Astrocyte of the hippocampus (primary cell): Measurements from ENCODE around the gene ATOH8.
A peak's percentile ranks its signal among the peaks of the same experiment; 100 is the strongest.
"Not testable (repeated sequence)": the region's sequence is repeated elsewhere in the genome, so short reads cannot be mapped to it uniquely, and the experiment has no call there.

Experiments
- DNase-seq: peaks from one replicate; pipeline ENCODE4 v3.0.0; 2011; ENCODE audit warnings: low read depth, low spot score

ATOH8 gene

DNA sequence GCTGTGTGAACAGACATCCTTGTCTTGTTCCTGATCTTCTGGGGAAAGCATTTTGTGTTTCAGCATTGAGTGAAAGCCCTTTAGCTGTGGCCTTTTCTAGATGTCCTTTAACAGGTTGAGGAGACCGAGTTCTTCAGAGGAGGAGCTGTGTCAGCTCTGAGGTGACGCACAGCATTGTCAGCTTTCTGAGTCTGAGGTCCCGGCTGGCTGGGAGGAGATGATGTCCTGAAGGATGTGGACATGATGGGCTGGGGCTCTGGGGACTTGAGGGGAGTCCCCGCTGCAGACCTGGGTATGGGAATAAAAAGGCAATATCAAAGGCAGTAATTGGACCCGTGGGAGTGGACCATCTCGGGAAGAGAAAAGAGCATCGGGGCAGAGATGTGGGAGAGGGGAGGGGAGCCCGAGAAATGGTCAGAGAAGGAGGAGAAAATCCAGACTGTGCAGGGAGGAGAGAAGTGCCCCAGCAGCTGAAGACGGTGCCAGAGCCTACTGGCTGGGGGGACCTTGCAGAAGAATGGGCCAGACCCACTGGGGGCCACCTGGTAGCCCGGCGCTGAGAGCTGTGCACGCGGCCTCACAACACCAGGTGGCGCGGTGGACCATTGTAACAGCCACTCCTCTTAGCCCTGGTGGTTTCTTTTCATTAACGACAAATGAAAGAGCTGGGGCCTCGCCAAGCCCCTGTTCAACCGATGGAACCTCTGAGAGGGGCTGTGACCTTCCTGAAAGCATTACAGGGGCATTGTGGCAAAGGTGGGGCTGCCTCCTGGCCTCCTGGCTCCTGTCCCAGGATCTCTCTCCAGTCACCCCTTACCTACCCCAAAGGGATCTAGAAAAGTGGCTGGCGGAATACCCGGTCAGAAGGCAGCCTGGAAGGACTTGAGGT is 73.4 kb downstream of the ATOH8 start:
- DNase-seq: peak; percentile 81

DNA sequence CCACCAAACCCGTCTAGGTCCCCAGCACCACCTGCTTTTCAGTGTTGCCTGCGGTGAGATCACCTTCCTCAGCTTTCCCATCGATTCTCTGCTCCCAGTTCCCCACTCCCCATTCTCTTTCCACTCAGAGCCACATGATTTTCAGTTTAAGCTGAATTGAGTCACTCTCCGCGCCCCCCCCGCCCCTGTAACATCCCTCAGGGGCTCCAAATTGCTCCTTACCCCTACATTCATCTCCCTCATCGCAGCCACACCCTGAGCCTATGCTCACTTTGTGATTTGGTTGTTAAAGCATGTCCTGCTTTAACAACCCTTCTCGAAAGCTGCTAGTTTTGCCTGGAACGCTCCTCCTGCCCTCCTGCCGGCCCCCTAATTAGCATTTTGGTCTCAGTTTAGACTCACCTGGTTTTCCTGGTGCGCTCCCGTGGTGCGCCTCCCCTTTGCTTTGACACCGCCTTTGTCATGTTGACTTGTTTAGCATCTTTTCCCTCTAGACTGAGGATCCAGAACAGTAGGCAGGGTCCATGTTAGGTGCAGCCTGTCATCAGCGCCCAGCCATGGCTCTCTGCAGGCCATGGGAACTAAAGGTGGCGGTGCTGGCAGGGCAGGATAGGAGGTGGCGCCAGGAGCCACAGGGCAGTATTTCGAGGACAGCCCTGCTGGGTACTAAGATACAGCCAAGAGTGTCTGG is 74.2 kb downstream of the ATOH8 start:
- no peak for DNase-seq

GRCh38 chr2:85828725-85829124 is 74.9 kb downstream of the ATOH8 start:
- no peak for DNase-seq

DNA sequence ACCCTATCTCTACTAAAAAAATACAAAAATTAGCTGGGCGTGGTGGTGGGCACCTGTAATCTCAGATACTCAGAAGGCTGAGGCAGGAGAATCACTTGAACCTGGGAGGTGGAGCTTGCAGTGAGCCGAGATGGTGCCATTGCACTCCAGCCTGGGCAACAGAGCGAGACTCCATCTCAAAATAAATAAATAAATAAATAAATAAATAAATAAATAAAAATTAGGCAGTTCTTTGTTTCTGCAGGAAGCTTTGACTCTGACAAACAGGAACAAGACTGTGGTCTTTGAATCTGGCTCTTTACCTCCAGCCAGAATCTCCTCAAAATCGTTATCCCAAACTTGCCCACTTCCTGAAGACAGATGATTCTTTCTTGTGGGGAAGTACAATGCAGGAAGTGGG is 75.6 kb downstream of the ATOH8 start:
- not testable (repeated sequence) for DNase-seq

- DNase-seq: no peak
Observed at GRCh38 chr2:85830645-85831044, 76.9 kb downstream of the ATOH8 start.

DNA sequence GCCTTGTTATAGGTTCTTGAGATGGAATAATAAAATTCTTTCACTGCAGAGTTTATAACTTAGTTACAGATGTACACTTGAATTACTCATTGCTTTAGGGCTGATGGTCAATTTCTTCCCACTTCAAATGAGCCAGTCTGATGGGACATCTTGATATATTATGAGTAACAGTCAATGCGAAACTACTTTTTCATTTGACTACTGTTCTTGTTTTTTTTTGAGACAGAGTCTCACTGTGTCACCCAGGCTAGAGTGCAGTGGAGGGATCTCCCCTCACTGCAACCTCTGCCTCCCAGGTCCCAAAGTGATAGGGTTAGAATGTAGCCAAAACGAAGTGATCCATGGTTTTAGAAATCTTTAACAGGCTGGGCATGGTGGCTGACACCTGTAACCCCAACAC is 77.9 kb downstream of the ATOH8 start:
- no peak for DNase-seq

DNA sequence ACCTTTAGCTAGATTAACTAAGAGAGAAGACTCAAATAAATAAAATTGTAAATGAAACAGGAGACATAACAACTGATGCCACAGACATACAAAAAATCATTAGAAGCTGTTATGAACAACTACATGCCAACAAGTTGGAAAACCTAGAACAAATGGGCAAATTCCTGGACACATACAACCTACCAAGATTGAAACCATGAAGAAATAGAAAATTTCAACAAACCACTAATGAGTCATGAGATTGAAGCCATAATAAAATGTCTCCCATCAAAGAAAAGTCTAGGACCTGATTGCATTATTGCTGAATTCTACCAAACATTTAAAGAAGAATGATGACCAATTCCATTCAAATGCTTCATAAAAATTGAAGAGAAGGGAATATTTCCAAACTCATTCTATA is 80.7 kb downstream of the ATOH8 start:
- no peak for DNase-seq
